ENCODE measurements around the gene PTTG1. TPM values are rescaled to one million over a fixed set of nuclear protein-coding genes. Genes with fewer than 3 reads are reported as not detected.

PTTG1 gene
- total RNA-seq, 2 donors from 2014 or later = 2.4 to 3.3 TPM

GRCh38 chr5:160467555-160468362, 46.1 kb downstream of the PTTG1 start:
- intact Hi-C loops (cut with DNase I) = no loop called here
- peak; percentile 61 to 88 for ATAC-seq
- peak; percentile 59 for DNase-seq

DNA sequence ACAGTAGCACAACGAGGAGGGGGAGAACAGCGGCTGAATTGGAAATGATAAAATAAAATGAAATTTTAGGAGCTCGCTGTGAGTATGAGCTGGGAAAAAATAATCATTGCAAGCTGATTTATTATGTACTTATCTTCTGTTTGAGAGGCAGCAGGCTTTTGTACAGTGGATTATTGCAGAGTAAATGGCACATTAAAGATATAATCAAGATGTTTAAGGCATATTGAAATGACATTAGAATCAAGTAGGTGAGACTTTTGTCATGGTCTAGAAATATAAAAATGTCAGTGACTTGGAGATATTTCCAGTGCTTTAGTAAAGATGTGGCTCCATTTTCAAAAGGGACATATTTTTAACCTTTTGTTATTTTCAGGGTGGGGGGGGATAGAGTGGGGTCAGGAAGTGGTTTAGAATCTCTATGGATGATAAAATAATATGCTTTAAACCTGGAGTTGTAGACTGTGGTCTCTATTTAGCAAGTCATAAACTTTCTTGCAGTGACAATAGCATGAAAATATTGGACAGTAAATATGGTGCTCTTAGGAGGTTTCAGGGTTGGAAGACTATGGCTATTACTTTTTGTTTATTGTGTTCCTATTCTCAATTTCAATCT, 46.8 kb downstream of the PTTG1 start:
- intact Hi-C loops (cut with DNase I) = no loop called here
- no peak for DNase-seq
- ATAC-seq = no peak

GRCh38 chr5:160469156-160470144, 47.8 kb downstream of the PTTG1 start:
- ATAC-seq = no peak
- no peak for DNase-seq
- intact Hi-C loops (cut with DNase I) = no loop called here

GRCh38 chr5:160470437-160471361, 49.0 kb downstream of the PTTG1 start:
- DNase-seq (no peak), ATAC-seq (peak; percentile 22 to 80)
- intact Hi-C loops (cut with DNase I) = no loop called here

DNA sequence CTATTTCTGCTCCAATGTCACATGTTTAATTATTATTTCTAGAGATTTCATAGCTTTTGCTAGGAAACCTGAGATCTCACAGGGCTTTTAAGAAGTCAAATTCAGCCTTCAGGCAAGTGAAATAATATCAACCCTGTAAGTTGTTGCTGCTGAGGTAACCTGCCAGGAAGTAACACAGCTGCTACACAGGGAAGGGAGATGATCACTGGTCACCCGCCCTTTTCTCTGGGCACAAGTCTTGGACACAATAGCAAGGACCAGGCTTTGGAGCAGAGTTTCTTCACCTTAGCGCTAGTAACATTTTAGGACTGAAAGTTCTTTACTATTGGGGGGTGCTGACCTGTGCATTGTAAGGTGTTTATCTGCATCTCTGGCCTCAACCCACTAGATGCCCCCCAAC, 50.1 kb downstream of the PTTG1 start:
- intact Hi-C loops (cut with DNase I) = no loop called here
- no peak for ATAC-seq
- DNase-seq = no peak

DNA sequence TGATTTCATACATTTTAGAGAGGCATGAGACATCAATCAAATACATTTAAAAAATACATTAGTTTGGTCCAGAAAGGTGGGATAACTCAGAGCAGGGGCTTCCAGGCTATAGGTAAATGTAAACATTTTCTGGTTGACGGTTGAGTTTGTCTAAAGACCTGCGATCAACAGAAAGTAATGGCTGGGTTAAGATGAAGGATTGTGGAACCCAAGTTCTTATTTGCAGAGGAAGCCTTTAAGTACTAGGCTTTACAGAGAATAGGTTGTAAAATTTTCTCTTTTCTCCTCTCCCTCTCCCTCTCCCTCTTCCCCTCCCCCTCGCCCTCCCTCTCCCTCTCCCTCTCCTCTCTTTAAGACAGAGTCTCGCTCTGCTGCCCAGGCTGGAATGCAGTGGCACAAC, 50.8 kb downstream of the PTTG1 start:
- intact Hi-C loops (cut with DNase I) = no loop called here
- DNase-seq (no peak), ATAC-seq (no peak)

DNA sequence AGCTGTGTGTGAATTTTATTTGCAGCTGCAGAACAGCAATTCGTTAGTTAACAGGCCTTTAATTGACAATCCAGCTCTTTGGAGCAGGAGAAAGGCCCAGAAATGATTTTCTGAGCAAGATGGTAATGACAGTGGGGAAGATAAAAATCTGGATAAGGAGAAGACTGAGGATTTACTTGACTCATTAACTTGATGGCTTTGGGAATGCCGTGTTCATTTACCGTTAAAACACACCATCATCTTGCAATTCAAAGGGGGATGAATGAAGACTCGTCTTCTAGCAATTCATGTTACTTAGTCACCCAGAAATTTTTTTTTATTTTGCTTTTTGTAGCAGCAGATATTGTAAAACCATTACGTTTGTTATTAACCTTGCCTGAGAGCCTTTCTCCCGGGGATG, 52.0 kb downstream of the PTTG1 start:
- ATAC-seq (no peak), DNase-seq (no peak)
- intact Hi-C loops (cut with DNase I) = no loop called here

GRCh38 chr5:160474084-160474483, 52.4 kb downstream of the PTTG1 start:
- ATAC-seq (no peak), DNase-seq (no peak)
- intact Hi-C loops (cut with DNase I) = no loop called here

GRCh38 chr5:160475864-160476438, 54.3 kb downstream of the PTTG1 start:
- DNase-seq (no peak), ATAC-seq (no peak)
- intact Hi-C loops (cut with DNase I) = no loop called here

- DNase-seq (no peak), ATAC-seq (no peak)
- intact Hi-C loops (cut with DNase I) = no loop called here
Observed at GRCh38 chr5:160477266-160477970, 55.8 kb downstream of the PTTG1 start.

GRCh38 chr5:160478163-160478562, 56.5 kb downstream of the PTTG1 start:
- DNase-seq = no peak
- no peak for ATAC-seq
- intact Hi-C loops (cut with DNase I) = no loop called here

Small RNAs within 50 kb of the gene (microRNA-seq; reads per million reads assigned to microRNA genes)
- gene MIR3142 = 0 reads per million in 2 donors

Other genes with a start within 250 kb of the PTTG1 start
- gene FABP6, start 192.3 kb upstream of the PTTG1 start, total RNA-seq = under 1 TPM in 1 of 2 donors, not detected in 1; 0.68 TPM
- 1 to 10 TPM; 5.5 to 5.6 TPM for gene CCNJL, start 109.3 kb upstream of the PTTG1 start, total RNA-seq
- gene C1QTNF2, start 51.2 kb upstream of the PTTG1 start, total RNA-seq = 1 to 10 TPM; 1.2 to 2.3 TPM
- gene FAM200C, start 21.8 kb upstream of the PTTG1 start, total RNA-seq = 1 to 10 TPM; 2.1 to 4.2 TPM
- gene SLU7, start 2.8 kb upstream of the PTTG1 start, total RNA-seq = 10 to 100 TPM; 38.9 to 46.2 TPM